ENCODE data around the gene WWTR1.

The WWTR1 gene

GRCh38 chr3:149657926-149658743 lies at the start of gene WWTR1:
TSS of gene WWTR1 (minus strand) at chr3:149658025. CDS start at chr3:149657306, 719 bp downstream.
- peak; percentile 14 for DNase-seq (ENCODE audit: low spot score)

- DNase-seq (ENCODE audit: low spot score): no peak
Measured at GRCh38 chr3:149706905-149707304, 49.1 kb upstream of the WWTR1 start.

GRCh38 chr3:149705416-149705815 lies 47.6 kb upstream of the WWTR1 start:
- DNase-seq (ENCODE audit: low spot score): no peak

- DNase-seq (ENCODE audit: low spot score): no peak
Measured at GRCh38 chr3:149703466-149703865, 45.6 kb upstream of the WWTR1 start.

GRCh38 chr3:149702691-149703441 lies 45.0 kb upstream of the WWTR1 start:
- DNase-seq (ENCODE audit: low spot score): no peak

- peak; percentile 4 for DNase-seq (ENCODE audit: low spot score)
Measured at GRCh38 chr3:149701977-149702350, 44.1 kb upstream of the WWTR1 start.

- peak; percentile 25 for DNase-seq (ENCODE audit: low spot score)
Measured at GRCh38 chr3:149701206-149701976, 43.6 kb upstream of the WWTR1 start.

- DNase-seq (ENCODE audit: low spot score): no peak
Measured at GRCh38 chr3:149688122-149688757, 30.4 kb upstream of the WWTR1 start.

GRCh38 chr3:149686996-149687395 lies 29.2 kb upstream of the WWTR1 start:
- no peak for DNase-seq (ENCODE audit: low spot score)

GRCh38 chr3:149678351-149678950 lies 20.6 kb upstream of the WWTR1 start:
- no peak for DNase-seq (ENCODE audit: low spot score)

- no peak for DNase-seq (ENCODE audit: low spot score)
Measured at GRCh38 chr3:149673393-149673792, 15.6 kb upstream of the WWTR1 start.

- no peak for DNase-seq (ENCODE audit: low spot score)
Measured at GRCh38 chr3:149670742-149671492, 13.1 kb upstream of the WWTR1 start.

GRCh38 chr3:149667576-149667975 lies 9.8 kb upstream of the WWTR1 start:
- no peak for DNase-seq (ENCODE audit: low spot score)

- DNase-seq (ENCODE audit: low spot score): no peak
Measured at GRCh38 chr3:149663966-149664365, 6.1 kb upstream of the WWTR1 start.

GRCh38 chr3:149662240-149662887 lies 4.5 kb upstream of the WWTR1 start:
- no peak for DNase-seq (ENCODE audit: low spot score)

GRCh38 chr3:149660462-149660861 lies 2.6 kb upstream of the WWTR1 start:
- no peak for DNase-seq (ENCODE audit: low spot score)

GRCh38 chr3:149658744-149659497 lies 1.1 kb upstream of the WWTR1 start:
- DNase-seq (ENCODE audit: low spot score): no peak

GRCh38 chr3:149657321-149657925 lies 402 bp downstream of the WWTR1 start:
- DNase-seq (ENCODE audit: low spot score): no peak

Measured in CD4-positive, alpha-beta T cell treated with Interleukin-15 for 4 hours (primary cell).